ENCODE data around the gene NAV2.
A peak's percentile ranks its signal among the peaks of the same experiment; 100 is the strongest.
"Not testable (repeated sequence)": the region's sequence is repeated elsewhere in the genome, so short reads cannot be mapped to it uniquely, and the experiment has no call there.

Gene NAV2

GRCh38 chr11:19935507-19935906 is 222.9 kb downstream of the NAV2 start:
- no peak for DNase-seq

DNA sequence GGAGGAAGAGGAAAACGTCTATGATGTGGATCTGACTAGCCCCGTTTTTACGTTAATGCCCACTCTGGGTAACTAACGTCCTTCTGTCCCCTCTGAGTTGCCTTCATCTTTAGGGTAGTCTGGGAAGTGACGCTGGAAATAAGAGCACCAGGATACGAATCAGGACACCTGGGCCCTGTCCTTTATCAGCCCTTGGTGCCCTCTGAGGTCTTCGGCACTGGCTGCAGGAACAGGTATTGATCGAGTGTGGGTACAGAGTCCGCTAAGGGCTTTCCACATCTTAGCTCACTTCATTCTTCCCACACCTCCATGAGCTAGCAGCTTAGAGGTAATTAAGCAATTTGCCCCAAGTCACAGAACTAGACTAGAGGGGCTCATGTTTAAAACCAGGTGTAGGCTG is 223.8 kb downstream of the NAV2 start:
- no peak for DNase-seq

DNA sequence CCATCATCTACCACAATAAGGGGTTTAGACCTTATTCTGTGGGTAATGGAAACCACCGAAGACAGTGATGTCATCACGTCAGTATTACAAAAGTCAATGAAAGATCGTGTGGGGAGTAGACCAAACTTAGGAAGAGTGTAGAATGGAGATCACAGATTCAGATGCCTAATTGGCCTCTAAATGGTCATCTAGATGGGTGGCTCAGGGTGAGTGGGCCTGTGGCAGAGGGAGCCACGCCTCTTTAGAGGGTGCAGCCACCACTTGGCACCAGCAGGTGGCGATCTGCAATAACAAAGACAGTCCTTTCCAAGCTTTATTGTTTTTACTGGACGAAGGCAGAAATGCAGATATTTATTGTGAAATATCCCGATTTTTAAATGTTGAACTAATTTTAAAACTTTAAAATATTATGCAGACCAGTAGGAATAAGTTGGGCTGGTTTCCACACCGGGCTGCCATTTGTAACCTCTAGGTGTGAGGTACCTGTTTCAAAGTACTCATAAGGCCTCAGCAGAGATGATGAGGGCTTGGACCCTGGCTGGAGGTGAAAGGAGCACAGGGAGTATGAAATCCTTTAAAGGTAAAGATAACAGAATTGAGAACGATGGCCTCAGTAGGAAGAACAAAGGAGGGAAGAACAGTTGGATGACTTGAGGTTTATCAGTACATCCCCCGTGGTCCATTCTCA is 225.7 kb downstream of the NAV2 start:
- DNase-seq: peak; percentile 27

GRCh38 chr11:19938866-19939265 is 226.2 kb downstream of the NAV2 start:
- no peak for DNase-seq

- no peak for DNase-seq
Observed at GRCh38 chr11:19939415-19939929, 226.8 kb downstream of the NAV2 start.

GRCh38 chr11:19940831-19941230 is 228.2 kb downstream of the NAV2 start:
- no peak for DNase-seq

DNA sequence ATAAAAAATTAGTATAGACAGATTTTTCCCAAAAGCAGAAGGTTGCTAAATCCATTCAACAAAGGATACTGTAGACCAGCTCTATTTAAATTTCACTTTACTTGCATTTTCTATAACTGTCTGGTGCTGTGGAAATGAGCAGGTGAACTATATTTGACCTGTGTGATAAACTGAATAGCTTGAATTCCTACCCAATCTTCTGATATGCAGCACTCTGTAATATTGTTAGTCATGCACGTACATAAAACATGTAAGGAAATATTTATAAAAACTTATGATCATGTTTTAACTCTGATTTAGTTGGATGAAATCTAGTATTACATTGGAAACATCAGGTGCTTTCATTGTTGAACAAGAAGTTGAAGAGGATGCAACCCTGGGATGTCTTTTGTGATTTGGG is 234.0 kb downstream of the NAV2 start:
- no peak for DNase-seq

DNA sequence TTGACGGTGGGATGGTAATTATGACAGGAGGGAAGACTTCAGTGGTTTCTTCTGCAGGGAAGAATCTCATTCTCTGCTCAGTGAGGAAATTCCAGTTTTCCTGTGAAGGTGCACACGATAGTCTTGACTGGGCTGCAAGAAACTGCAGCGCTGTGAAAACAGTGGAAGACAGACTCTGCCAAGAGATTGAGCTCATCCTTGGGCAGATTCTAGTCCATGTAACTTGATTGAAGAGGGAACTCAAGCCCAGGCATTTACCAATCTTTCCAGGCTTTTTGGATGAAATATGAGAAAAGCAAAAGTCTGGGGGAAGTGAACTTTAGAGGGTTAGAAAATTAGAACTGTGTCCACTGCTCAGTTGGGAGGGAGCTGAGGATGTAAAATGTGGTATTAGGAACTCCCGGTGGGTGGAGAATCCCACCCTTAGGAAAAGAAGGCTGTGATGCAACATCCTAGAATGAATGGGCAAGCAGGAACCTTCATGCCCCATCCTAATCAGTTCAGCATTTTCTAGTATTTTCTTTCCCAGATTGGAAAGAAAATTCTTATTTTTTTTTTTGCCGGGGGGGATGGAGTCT is 235.0 kb downstream of the NAV2 start:
- DNase-seq: no peak

DNA sequence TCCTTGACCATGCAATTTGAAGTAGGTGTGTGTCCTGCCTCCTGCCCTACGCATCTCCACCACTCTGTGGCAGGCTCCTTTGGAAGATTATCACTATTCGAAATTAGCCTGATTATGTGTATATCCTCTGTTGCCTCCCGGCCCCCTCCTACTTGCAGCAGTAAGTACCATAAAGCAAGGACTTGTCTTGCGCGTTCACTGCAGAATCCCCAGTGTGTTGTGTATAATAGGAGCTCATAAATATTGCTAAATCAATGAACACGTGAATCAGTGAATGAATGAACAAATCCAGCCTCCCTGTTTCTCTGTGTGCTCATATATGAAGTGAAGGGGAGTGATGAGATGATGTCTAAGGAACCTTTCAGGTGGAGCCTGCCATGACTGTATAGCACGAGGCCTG is 237.0 kb downstream of the NAV2 start:
- DNase-seq: no peak

GRCh38 chr11:19951558-19952115 is 239.0 kb downstream of the NAV2 start:
- DNase-seq: no peak

DNA sequence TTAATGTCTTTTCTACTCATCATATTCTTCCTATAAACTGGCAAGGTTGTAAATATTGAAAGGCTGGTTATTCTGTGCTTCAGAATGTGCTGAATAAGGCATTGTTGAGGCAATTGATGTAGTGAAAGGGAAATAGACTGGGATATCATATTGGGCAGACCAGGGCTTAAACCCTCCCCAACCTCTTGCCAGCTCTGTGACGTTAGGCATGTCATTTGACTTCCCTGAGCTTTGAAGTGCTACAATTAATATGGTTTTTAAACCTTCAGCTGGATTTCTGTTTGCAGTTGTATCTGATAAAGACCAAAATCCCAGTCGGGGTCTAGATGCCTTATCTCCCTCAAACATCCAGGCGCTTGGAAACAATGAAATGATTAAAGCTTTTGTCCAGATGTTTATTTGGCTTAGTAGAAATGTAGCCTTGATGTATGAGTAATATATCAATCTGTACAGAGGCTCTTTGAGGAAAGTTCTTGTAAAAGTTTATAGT is 239.5 kb downstream of the NAV2 start:
- no peak for DNase-seq

DNA sequence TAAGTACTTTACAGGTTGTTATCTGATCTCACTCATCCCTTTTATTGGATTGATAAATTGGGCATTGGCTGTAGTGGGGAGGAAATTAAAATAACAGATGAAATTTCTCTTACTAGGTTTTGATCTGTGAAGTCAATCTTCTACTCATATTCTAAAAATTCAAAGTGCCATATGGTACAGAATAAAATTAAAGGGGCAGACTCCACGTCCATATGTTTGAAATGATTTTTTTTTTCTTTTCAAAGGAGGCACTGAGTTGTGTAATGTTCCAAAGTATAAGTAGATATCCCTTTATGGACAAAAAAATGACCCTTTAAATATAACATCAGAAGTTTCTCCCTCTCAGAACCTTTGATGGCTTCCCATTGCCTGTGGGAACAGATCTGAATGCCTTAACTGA is 240.3 kb downstream of the NAV2 start:
- no peak for DNase-seq

- no peak for DNase-seq
Observed at GRCh38 chr11:19953336-19953735, 240.7 kb downstream of the NAV2 start.

GRCh38 chr11:19953909-19954308 is 241.3 kb downstream of the NAV2 start:
- DNase-seq: no peak

DNA sequence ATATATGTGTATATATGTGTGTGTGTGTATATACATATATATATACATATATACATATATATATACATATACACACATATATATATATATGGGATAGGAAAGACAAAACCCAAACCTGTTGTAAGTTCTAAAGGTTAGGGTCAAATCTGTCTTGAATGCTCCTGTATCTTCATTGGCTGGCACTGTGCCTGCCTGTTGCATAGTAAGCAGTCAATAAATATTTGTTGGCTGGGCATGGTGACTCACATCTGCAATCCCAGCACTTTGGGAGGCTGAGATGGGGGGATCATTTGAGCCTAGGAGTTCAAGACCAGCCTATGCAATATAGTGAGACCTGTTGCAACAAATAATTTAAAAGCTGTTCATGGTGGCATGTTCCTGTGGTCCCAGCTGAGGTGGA is 242.3 kb downstream of the NAV2 start:
- DNase-seq: no peak

GRCh38 chr11:19955660-19956059 is 243.0 kb downstream of the NAV2 start:
- no peak for DNase-seq

- no peak for DNase-seq
Observed at GRCh38 chr11:19956228-19956627, 243.6 kb downstream of the NAV2 start.

DNA sequence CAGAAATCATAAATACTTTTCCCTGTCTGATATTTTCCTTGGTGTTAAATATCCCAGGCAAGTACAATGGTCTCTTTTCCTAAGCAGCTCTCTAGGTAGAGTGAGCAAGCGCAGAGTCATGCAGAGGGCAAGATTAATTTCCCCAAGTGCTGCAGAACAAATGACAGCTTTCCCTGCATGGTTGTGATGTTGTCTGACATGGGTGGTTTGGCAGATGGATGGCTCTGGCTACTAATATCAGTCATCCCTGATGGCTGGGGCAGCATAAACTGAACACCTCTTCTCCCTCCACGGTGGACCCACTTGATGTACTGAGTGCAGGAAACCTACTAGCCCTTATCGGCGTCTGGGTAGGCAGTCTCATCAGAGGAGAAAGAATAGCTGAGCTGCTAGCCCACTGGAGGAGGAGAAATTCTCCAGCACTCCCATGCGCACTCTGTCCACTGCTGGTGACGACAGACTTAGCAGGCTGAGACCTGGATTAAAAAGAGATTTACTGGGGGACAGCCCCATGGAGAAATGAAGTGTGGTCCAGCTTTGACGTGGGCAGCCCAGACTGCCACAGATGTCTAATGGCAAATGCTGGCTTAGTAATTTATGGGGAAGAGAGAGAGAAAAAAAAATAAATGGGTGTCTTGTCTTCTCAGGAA is 244.8 kb downstream of the NAV2 start:
- DNase-seq: no peak

DNA sequence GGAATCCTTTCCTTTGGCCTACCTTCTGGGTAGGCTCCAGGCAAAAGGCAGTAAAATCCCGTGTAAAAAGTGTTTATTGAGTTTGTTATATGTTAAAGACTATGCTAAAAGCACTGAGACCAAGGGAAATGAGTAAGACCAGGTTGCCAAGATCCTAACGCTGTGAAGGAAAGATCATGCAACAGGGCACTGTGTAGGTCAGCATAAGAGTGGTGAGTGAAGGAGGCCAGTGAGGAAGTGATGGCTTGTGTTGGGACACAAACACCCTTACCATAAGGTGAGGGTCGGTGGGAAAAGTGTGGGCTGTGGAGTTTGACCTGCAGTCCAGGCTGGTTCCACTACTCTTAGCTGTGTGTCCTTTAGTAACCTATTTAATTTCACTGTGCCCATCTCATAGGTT is 245.6 kb downstream of the NAV2 start:
- no peak for DNase-seq

GRCh38 chr11:19959210-19959609 is 246.6 kb downstream of the NAV2 start:
- no peak for DNase-seq

GRCh38 chr11:19959648-19960059 is 247.0 kb downstream of the NAV2 start:
- DNase-seq: no peak

DNA sequence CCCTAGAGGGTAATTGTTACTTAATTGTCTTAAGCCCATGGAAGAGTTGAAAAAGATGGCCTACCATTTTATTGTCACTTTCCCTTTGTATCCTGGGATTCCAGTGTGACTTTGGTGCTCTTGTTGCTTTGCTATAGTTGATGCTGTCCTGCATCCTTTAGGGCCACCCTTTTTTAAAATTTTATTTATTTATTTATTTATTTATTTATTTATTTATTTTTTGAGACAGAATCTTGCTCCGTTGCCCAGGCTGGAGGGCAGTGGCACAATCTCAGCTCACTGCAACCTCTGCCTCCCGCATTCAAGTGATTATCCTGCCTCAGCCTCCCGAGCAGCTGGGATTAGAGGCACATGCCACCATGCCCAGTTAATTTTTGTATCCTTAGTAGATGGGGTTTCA is 247.8 kb downstream of the NAV2 start:
- DNase-seq: not testable (repeated sequence)

GRCh38 chr11:19961225-19961624 is 248.6 kb downstream of the NAV2 start:
- DNase-seq: no peak
